ENCODE measurements around the gene TRPC4.

Gene TRPC4

DNA sequence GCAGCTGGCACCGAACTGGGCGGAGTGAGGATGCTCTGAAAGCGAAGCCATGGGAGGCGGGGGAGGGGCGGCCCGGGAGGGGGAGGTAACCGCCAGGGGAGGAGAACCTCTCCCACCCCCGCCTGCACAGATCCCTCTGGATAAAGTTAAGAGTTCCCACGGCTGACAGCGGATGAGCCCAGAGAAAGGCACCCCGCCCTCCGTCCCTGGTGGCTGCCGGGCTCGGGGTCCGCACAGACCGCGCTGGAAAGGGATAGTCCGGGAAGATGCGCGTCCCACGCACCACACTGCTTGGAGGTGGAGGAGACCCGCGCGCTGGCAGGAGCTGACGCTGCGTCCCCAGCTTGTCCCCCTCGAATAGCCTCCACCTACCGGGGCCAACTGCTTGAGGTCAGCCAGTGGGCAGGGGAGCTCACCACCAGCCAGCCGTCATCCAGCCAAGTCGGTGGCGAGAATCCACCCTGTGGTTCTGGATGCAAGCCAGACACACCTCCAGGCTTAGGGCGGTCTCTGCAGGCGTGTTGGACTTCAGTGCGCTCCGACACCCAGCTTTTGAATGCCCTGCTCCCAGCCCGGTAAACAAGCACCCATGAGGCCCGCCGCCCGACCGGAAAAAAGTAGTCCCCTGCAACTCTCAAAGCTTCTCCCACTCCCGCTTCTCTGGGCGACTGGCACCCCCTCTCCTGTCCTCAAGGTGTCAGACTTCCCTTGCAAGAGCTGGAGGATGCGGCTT lies at the start of gene TRPC4:
Gene TRPC4 (minus strand): TSS at position 17 of the 733 bp plus-strand sequence. CDS start 86,439 bp downstream, outside the sequence.
- peak within 1 kb of the TSS; percentile 60 for H3K27ac Mint-ChIP-seq
- H3K27me3 Mint-ChIP-seq (ENCODE audit: low read depth, poor library complexity) = peaks cover 40% of the 10 kb centered on the region
- no peaks in the 10 kb centered on the region for H3K9me3 Mint-ChIP-seq
- H3K4me1 Mint-ChIP-seq = peaks cover 30% of the 10 kb centered on the region
- peak; percentile 65 for DNase-seq
- H3K36me3 Mint-ChIP-seq (ENCODE audit: low read depth) = no peaks in the 10 kb centered on the region
- TF ChIP-seq, protein P1, sequence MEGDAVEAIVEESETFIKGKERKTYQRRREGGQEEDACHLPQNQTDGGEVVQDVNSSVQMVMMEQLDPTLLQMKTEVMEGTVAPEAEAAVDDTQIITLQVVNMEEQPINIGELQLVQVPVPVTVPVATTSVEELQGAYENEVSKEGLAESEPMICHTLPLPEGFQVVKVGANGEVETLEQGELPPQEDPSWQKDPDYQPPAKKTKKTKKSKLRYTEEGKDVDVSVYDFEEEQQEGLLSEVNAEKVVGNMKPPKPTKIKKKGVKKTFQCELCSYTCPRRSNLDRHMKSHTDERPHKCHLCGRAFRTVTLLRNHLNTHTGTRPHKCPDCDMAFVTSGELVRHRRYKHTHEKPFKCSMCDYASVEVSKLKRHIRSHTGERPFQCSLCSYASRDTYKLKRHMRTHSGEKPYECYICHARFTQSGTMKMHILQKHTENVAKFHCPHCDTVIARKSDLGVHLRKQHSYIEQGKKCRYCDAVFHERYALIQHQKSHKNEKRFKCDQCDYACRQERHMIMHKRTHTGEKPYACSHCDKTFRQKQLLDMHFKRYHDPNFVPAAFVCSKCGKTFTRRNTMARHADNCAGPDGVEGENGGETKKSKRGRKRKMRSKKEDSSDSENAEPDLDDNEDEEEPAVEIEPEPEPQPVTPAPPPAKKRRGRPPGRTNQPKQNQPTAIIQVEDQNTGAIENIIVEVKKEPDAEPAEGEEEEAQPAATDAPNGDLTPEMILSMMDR (IDR thresholded peaks at IDR 0.05) = peak; percentile 57
- peak within 1 kb of the TSS; percentile 92 for H3K4me3 Mint-ChIP-seq

DNA sequence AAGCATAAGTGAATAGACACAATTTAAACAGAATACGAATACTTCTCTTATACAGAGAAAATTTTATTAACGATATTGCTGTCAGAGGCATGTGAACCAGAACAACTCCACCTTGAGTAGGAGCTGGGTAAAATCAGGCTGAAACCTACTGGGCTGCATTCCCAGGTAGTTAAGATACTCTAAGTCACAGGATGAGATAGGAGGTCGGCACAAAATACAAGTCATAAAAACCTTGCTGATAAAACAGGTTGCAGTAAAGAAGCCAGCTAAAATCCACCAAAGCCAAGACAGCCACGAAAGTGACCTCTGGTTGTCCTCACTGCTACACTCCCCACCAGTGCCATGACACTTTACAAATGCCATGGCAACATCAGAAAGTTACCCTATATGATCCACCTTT lies 49.2 kb upstream of the TRPC4 start:
- TF ChIP-seq, protein P1 (IDR thresholded peaks at IDR 0.05) = no peak
- Mint-ChIP-seq H3K4me1 (no peaks in the 10 kb centered on the region), H3K9me3 (peaks cover 9% of the 10 kb centered on the region), H3K4me3 (no peak overlapping the region), H3K36me3 (ENCODE audit: low read depth) (no peaks in the 10 kb centered on the region), H3K27me3 (ENCODE audit: low read depth, poor library complexity) (peaks cover 11% of the 10 kb centered on the region), H3K27ac (no peak overlapping the region)
- no peak for DNase-seq

DNA sequence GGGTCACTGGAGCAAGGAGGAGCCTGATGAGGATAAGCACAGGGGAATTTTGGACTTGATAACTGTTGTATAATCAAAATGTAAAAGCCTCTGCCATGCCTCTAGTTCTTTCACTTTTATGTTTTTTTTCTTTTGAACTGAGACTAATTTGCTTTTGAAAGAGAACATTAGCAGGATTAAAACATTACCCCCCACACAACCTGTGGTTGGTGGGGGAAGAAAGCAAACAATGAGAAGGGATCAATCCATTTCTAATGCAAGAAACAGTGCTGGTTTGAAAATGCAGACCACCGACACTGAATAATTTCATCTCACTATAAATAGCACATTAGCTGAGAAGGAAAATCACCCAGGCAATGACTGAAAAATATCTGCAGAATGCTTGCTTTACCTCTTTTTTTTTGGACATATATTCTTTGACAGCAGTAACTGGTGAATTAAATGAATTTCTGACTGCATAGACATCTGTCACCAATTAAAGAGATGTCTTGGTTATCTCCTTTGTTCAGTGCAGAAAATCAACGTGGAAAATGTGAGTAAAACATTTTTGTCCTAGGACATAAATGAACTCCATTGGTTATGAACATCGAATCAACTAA lies 48.6 kb upstream of the TRPC4 start:
- H3K4me1 Mint-ChIP-seq = no peaks in the 10 kb centered on the region
- H3K27ac Mint-ChIP-seq = no peak overlapping the region

DNA sequence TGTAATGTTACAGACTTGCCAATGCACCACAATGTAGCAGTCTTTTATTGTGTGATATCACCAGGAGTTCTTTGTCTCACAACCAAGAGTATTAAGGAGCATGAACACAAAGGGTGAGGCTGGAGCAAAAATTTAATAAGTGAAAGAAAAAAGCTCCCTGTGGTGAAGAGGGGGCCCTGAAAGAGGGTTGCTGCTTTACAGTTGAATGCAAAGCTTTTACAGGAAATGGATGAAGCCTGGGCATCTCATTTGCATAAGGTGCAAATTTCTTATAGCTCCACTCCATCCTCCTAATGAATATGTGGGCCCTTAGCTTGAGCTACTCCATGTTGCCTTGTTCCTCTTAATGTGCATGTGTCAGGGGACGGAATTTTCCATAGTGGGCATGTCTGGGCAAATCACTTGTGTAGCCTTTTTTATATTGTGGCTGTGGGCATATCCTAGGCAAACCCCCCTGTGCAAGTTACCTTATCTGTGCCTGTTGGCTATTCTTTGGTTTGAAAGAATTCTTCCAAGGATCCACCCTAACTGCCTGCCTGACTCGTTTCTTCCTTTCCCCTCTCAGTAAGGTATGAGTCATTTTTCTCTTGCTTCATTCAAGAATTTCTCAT lies 45.3 kb upstream of the TRPC4 start:
- H3K4me1 Mint-ChIP-seq = no peaks in the 10 kb centered on the region
- no peak overlapping the region for H3K27ac Mint-ChIP-seq
- no peaks in the 10 kb centered on the region for H3K36me3 Mint-ChIP-seq (ENCODE audit: low read depth)
- peaks cover 8% of the 10 kb centered on the region for H3K27me3 Mint-ChIP-seq (ENCODE audit: low read depth, poor library complexity)
- peaks cover 9% of the 10 kb centered on the region for H3K9me3 Mint-ChIP-seq
- DNase-seq = no peak
- no peak overlapping the region for H3K4me3 Mint-ChIP-seq
- TF ChIP-seq, protein P1 (IDR thresholded peaks at IDR 0.05) = no peak

More for the DNA sequence above, 48.6 kb upstream of the TRPC4 start:
- no peak for DNase-seq
- Mint-ChIP-seq H3K9me3 (peaks cover 9% of the 10 kb centered on the region), H3K4me3 (no peak overlapping the region), H3K27me3 (ENCODE audit: low read depth, poor library complexity) (peaks cover 11% of the 10 kb centered on the region), H3K36me3 (ENCODE audit: low read depth) (no peaks in the 10 kb centered on the region)
- TF ChIP-seq, protein P1 (IDR thresholded peaks at IDR 0.05) = no peak

DNA sequence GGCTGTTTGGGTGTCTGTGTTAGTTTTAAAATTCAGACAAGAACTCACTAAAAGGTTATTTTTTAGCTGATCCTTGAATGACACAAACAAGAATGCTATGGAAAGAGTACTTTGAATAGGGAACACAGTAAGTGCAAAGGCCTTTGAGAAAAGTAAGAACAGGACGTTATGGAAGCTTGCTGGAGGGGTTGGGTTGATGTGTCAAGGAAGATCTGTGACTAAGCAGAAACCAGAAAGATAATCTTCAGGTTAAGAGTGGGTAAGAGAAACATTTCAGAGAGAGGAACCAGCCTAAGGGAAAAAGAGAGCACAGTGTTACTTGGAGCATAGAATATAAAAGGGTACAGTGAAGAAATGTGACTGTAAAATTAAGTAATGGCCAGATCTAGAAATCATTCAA lies 41.2 kb upstream of the TRPC4 start:
- Mint-ChIP-seq H3K4me3 (no peak overlapping the region), H3K4me1 (no peaks in the 10 kb centered on the region), H3K27ac (no peak overlapping the region), H3K27me3 (ENCODE audit: low read depth, poor library complexity) (no peaks in the 10 kb centered on the region), H3K36me3 (ENCODE audit: low read depth) (no peaks in the 10 kb centered on the region), H3K9me3 (peaks cover 9% of the 10 kb centered on the region)
- TF ChIP-seq, protein P1 (IDR thresholded peaks at IDR 0.05) = no peak
- DNase-seq = no peak
